NCI-H1930 (cell line): Measurements from ENCODE around the gene ADGRL3.

ENCODE experiments used
- DNase-seq, 2 experiments: peaks; one replicate each; lab custom pipeline; 2025; lab: John Stamatoyannopoulos, UW

Gene ADGRL3

GRCh38 chr4:61995717-61996340 lies 795.7 kb downstream of the ADGRL3 start:
- DNase-seq = no peak

GRCh38 chr4:61996943-61997342 lies 796.8 kb downstream of the ADGRL3 start:
- no peak for DNase-seq

GRCh38 chr4:61997831-61998230 lies 797.7 kb downstream of the ADGRL3 start:
- DNase-seq = no peak

GRCh38 chr4:62003695-62004094 lies 803.6 kb downstream of the ADGRL3 start:
- DNase-seq = no peak

- DNase-seq = no peak
Measured at GRCh38 chr4:62004881-62005280, 804.8 kb downstream of the ADGRL3 start.

GRCh38 chr4:62006108-62006507 lies 806.0 kb downstream of the ADGRL3 start:
- no peak for DNase-seq

GRCh38 chr4:62015043-62015739 lies 815.1 kb downstream of the ADGRL3 start:
- no peak for DNase-seq

GRCh38 chr4:62018537-62018936 lies 818.4 kb downstream of the ADGRL3 start:
- DNase-seq = no peak

- no peak for DNase-seq
Measured at GRCh38 chr4:62023633-62024032, 823.5 kb downstream of the ADGRL3 start.

- no peak for DNase-seq
Measured at GRCh38 chr4:62028745-62029144, 828.6 kb downstream of the ADGRL3 start.

- no peak for DNase-seq
Measured at GRCh38 chr4:62030958-62031357, 830.8 kb downstream of the ADGRL3 start.

- no peak for DNase-seq
Measured at GRCh38 chr4:62037571-62037970, 837.4 kb downstream of the ADGRL3 start.

- no peak for DNase-seq
Measured at GRCh38 chr4:62051332-62051731, 851.2 kb downstream of the ADGRL3 start.

- no peak for DNase-seq
Measured at GRCh38 chr4:62053974-62054373, 853.8 kb downstream of the ADGRL3 start.

GRCh38 chr4:62057031-62057430 lies 856.9 kb downstream of the ADGRL3 start:
- no peak for DNase-seq

- no peak for DNase-seq
Measured at GRCh38 chr4:62058571-62058970, 858.4 kb downstream of the ADGRL3 start.

- no peak for DNase-seq
Measured at GRCh38 chr4:62070291-62070852, 870.2 kb downstream of the ADGRL3 start.

- DNase-seq = no peak
Measured at GRCh38 chr4:62075089-62075488, 875.0 kb downstream of the ADGRL3 start.

GRCh38 chr4:62075521-62075920 lies 875.4 kb downstream of the ADGRL3 start:
- no peak for DNase-seq

- no peak for DNase-seq
Measured at GRCh38 chr4:62077406-62077805, 877.3 kb downstream of the ADGRL3 start.

GRCh38 chr4:62080431-62080830 lies 880.3 kb downstream of the ADGRL3 start:
- DNase-seq = no peak

- DNase-seq = no peak
Measured at GRCh38 chr4:62087706-62088105, 887.6 kb downstream of the ADGRL3 start.

GRCh38 chr4:62093735-62094134 lies 893.6 kb downstream of the ADGRL3 start:
- no peak for DNase-seq

- DNase-seq = no peak
Measured at GRCh38 chr4:62096881-62097280, 896.8 kb downstream of the ADGRL3 start.
